Activated T-helper 17 cell treated with anti-CD3 and anti-CD28 coated beads, Interleukin-2, amount 50 U/mL, for 72 hours (primary cell): ENCODE data around the gene HDAC3. TPM values are rescaled to one million over a fixed set of nuclear protein-coding genes. Genes with fewer than 3 reads are reported as not detected.
A peak's percentile ranks its signal among the peaks of the same experiment; 100 is the strongest.

Source experiments
- ATAC-seq: fragments of 150-1000 bp; cut with Tn5 transposase; replicated peaks from 2 replicates; pipeline ENCODE4 v1.10.0; 2021; ENCODE audit warnings: mild to moderate bottlenecking, moderate library complexity
- H3K27ac Mint-ChIP-seq: one replicate; pipeline ENCODE4 v1.8.0; 2022; ENCODE audit warnings: mixed read lengths
- H3K27me3 Mint-ChIP-seq: one replicate; pipeline ENCODE4 v1.8.0; 2022; ENCODE audit warnings: mixed read lengths
- H3K36me3 Mint-ChIP-seq: one replicate; pipeline ENCODE4 v1.8.0; 2022; ENCODE audit warnings: low read depth, mild to moderate bottlenecking, mixed read lengths
- H3K4me1 Mint-ChIP-seq: one replicate; pipeline ENCODE4 v1.8.0; 2022; ENCODE audit warnings: mixed read lengths
- H3K4me3 Mint-ChIP-seq: one replicate; pipeline ENCODE4 v1.8.0; 2022; ENCODE audit warnings: mild to moderate bottlenecking, mixed read lengths
- H3K9me3 Mint-ChIP-seq: one replicate; pipeline ENCODE4 v1.8.0; 2022; ENCODE audit warnings: mixed read lengths
- total RNA-seq, 2 donors: library from RNA; stranded (reverse); gene quantifications; one replicate each; pipeline ENCODE4 v1.2.3, GENCODE V29; 2022

The HDAC3 gene
- total RNA-seq, 2 donors from 2014 or later: 123 to 174 TPM

GRCh38 chr5:141668601-141669265, 32.1 kb upstream of the HDAC3 start:
- no peak overlapping the region for H3K27ac Mint-ChIP-seq
- no peak for ATAC-seq
- no peaks in the 10 kb centered on the region for H3K9me3 Mint-ChIP-seq
- no peaks in the 10 kb centered on the region for H3K36me3 Mint-ChIP-seq
- H3K27me3 Mint-ChIP-seq: no peaks in the 10 kb centered on the region
- no peak overlapping the region for H3K4me3 Mint-ChIP-seq
- H3K4me1 Mint-ChIP-seq: peaks cover 4% of the 10 kb centered on the region

GRCh38 chr5:141665995-141666940, 29.6 kb upstream of the HDAC3 start:
- Mint-ChIP-seq H3K9me3 (no peaks in the 10 kb centered on the region), H3K27ac (peak overlapping the region; percentile 41), H3K36me3 (no peaks in the 10 kb centered on the region), H3K27me3 (no peaks in the 10 kb centered on the region), H3K4me3 (no peak overlapping the region), H3K4me1 (peaks cover 4% of the 10 kb centered on the region)
- ATAC-seq: no peak

DNA sequence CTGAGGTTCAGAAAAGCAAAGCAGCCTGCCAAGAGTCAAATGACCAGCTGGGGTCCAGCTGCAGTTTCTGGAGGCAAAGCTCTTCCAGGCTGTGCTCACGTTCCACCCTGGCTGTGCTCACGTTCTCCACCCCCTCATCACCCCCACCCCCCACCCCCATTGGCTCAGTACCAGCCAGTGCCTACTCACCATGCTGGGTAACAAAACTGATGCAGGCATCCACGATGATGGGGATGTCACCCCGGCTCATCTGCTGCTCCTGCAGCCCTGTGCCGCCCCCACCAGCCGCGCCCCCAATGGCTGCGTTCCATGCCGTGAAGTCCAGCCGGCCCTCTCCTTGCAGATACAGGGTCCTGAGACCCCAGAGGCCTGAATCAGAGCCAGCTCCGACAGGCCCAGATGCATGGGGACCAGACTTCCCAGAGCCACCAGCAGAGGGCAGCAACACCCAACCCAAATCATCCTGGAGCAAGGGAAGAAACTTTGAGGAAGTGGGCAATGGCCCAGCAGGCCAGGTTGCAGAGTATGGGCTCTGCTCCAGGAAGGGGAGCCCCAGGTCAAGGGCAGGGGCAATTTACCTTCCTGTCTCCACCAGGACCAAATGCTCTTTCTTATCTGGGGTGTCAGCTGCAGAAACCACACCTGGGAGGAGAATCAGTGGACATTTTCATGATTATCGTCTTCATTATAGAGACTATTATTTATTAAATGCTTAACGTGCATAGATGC, 28.2 kb upstream of the HDAC3 start:
- no peaks in the 10 kb centered on the region for H3K9me3 Mint-ChIP-seq
- no peak overlapping the region for H3K27ac Mint-ChIP-seq
- H3K36me3 Mint-ChIP-seq: no peaks in the 10 kb centered on the region
- H3K4me1 Mint-ChIP-seq: peaks cover 4% of the 10 kb centered on the region
- H3K4me3 Mint-ChIP-seq: no peak overlapping the region
- no peaks in the 10 kb centered on the region for H3K27me3 Mint-ChIP-seq
- peak; percentile 93 for ATAC-seq

DNA sequence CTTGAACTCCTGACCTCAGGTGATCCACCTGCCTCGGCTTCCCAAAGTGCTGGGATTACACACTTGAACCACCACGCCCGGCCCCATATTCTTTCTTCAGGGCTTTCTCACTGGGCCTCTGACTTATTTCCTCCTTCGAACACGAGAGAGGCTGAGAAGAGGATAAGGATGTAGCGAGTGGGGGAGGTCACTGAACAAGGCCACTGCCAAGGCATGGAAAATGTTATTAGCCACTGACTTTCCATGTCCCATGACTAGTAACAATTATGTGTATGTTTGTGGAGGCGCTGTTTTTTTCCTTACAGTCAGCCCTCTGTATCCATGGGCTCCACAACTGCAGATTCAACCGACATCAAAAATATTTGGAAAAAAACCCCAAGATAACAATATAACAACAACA, 26.9 kb upstream of the HDAC3 start:
- Mint-ChIP-seq H3K27me3 (no peaks in the 10 kb centered on the region), H3K27ac (no peak overlapping the region), H3K9me3 (no peaks in the 10 kb centered on the region), H3K4me3 (no peak overlapping the region), H3K36me3 (no peaks in the 10 kb centered on the region), H3K4me1 (peaks cover 4% of the 10 kb centered on the region)
- no peak for ATAC-seq

GRCh38 chr5:141662028-141662427, 25.4 kb upstream of the HDAC3 start:
- Mint-ChIP-seq H3K36me3 (peaks cover 5% of the 10 kb centered on the region), H3K9me3 (peaks cover 2% of the 10 kb centered on the region), H3K27me3 (no peaks in the 10 kb centered on the region), H3K4me3 (no peak overlapping the region), H3K4me1 (peaks cover 18% of the 10 kb centered on the region), H3K27ac (no peak overlapping the region)
- ATAC-seq: no peak

DNA sequence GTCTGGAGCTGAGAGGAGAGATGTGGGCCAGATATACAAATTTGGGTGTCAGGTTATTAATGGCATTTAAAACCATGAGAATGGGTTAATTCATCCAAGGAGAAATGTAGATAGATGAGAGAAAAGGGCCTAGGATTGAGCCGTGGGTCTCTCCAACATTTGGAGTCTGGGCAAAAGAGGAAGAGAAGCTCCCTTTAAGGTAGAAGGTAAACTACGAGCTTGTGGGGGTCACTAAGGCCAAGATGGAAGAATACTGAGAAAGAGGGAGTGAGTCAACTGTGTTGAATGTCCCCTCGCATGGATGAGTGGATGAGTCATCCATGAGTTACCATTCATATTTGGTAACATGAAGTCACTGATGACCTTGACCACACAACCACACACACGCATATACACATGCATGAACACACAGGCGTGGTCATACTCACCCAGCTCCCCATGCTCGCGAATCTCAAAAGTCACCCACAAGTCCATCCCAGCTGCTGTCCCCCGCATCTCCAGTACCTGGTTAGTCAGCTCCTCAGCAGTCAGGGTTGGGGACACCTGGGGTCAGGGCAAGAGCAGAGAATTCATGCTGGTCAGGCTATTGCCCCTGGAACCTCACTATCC, 21.4 kb upstream of the HDAC3 start:
- ATAC-seq: peak; percentile 93
- Mint-ChIP-seq H3K4me3 (no peak overlapping the region), H3K9me3 (peaks cover 3% of the 10 kb centered on the region), H3K4me1 (peaks cover 15% of the 10 kb centered on the region), H3K27ac (peak overlapping the region; percentile 45), H3K36me3 (peaks cover 5% of the 10 kb centered on the region), H3K27me3 (no peaks in the 10 kb centered on the region)

DNA sequence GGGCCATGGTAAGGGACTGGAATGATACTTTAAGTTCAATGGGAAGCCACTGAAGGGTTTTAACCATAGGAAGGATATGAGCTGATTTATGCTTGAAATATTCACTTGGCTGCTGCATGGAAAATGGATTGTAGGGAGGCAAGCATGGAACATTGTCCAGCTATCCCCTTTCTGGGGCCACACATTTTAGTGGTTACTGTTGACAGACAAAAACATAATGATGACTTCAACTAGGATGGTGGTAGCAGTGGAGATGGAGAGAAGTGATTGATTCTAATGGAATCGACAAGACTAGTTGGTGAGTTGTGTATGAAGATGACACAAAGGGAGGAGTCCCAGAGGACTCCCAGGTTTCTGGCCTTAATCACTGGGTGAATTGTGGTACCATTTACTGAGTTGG, 20.8 kb upstream of the HDAC3 start:
- Mint-ChIP-seq H3K4me3 (no peak overlapping the region), H3K27me3 (no peaks in the 10 kb centered on the region), H3K36me3 (peaks cover 5% of the 10 kb centered on the region), H3K27ac (peak overlapping the region; percentile 45), H3K4me1 (peaks cover 18% of the 10 kb centered on the region), H3K9me3 (peaks cover 3% of the 10 kb centered on the region)
- ATAC-seq: no peak

DNA sequence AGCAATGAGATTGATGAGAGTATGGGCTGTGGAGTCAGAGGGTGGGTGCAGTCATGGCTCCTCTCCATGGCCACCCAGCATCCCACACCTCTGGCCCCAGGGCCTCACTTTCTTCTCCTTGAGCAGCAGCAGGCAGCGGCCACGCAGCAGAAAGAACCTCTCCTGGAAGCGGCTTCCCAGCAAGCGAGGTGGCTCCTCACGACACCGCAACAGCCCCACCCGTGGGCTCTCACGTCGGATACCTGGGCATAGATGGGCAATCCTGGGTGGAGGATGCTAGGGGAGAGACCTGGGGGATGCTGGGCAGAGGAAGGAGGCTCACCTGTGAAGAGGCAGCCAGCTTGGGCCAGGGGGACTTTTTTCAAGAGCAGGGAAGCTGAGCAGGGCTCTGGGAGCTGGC, 19.7 kb upstream of the HDAC3 start:
- Mint-ChIP-seq H3K4me3 (no peak overlapping the region), H3K4me1 (peaks cover 25% of the 10 kb centered on the region), H3K9me3 (peaks cover 3% of the 10 kb centered on the region), H3K36me3 (peaks cover 5% of the 10 kb centered on the region), H3K27ac (no peak overlapping the region), H3K27me3 (no peaks in the 10 kb centered on the region)
- ATAC-seq: no peak

DNA sequence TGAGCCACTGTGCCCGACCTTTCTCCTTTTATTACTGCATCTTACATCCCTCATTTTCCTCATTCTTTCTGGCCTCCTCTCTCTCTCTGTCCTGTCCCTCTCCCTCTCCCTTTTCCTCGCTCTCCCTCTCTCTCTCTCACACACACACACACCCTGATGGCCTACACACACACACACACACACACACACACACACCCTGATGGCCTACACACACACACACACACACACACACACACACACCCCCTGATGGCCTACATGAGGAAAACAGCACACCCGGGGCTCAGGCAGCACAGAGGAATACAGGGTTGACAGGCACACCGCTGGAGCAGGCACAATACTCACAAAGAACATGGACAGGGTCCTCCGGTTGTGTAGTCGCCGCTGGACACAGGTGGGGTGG, 18.4 kb upstream of the HDAC3 start:
- peaks cover 28% of the 10 kb centered on the region for H3K4me1 Mint-ChIP-seq
- H3K27me3 Mint-ChIP-seq: no peaks in the 10 kb centered on the region
- no peak overlapping the region for H3K27ac Mint-ChIP-seq
- no peak for ATAC-seq
- peaks cover 5% of the 10 kb centered on the region for H3K36me3 Mint-ChIP-seq
- peaks cover 3% of the 10 kb centered on the region for H3K9me3 Mint-ChIP-seq
- H3K4me3 Mint-ChIP-seq: no peak overlapping the region

GRCh38 chr5:141654298-141654697, 17.6 kb upstream of the HDAC3 start:
- Mint-ChIP-seq H3K36me3 (peaks cover 6% of the 10 kb centered on the region), H3K27me3 (no peaks in the 10 kb centered on the region), H3K4me1 (peaks cover 33% of the 10 kb centered on the region), H3K9me3 (peaks cover 3% of the 10 kb centered on the region), H3K4me3 (no peak overlapping the region), H3K27ac (no peak overlapping the region)
- ATAC-seq: no peak

GRCh38 chr5:141651728-141652105, 15.1 kb upstream of the HDAC3 start:
- ATAC-seq: no peak
- H3K9me3 Mint-ChIP-seq: no peaks in the 10 kb centered on the region
- peak overlapping the region; percentile 83 for H3K4me3 Mint-ChIP-seq
- peak overlapping the region; percentile 92 for H3K27ac Mint-ChIP-seq
- peaks cover 16% of the 10 kb centered on the region for H3K36me3 Mint-ChIP-seq
- H3K27me3 Mint-ChIP-seq: no peaks in the 10 kb centered on the region
- peaks cover 20% of the 10 kb centered on the region for H3K4me1 Mint-ChIP-seq

DNA sequence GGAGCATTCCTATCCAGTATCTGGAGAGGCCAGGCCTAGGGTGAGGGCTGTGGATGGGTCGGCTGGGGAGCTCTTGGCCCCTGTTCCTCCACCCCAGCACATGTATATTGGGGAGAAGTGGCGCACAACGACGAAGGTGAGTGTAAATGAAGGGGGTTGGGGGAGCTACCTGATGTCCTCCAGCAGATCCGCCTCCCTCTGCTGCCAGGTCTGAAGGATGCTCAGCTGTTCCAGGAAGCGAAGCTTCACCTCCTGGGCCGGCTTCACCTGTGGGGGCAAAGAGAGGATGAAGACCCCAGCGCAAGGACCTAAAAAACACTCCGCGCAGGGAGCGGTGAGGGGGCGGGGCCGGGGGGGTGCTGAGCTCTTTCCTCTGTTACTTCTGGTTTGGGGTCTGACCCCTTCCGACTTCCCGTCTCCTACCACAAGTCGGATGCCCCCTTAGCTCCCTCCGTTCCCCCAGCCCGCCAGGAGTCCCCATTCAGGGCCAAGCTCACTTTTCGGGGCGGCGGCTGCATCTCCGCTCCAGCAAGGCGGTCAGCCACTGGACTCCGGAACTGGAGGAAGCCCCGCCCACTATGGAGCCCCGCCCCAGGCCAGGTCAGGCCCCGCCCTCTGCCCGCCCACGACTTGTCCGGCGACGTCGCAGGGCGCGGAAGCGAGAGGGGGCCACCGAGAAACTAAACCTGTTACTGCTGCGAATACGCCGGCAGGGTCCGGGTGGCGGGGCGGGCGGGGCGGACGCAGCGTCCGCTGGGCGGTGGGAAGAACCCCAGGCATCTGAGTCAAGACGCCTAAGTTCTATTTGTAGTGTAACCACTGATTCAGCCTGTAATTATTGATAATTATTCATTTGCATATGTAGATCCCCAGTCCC, 14.4 kb upstream of the HDAC3 start, which contains the start of gene FCHSD1:
FCHSD1 (minus strand) TSS at position 568 of the 877 bp plus-strand sequence; CDS start at position 518, 50 bp downstream.
- Mint-ChIP-seq H3K27ac (peak within 1 kb of the TSS; percentile 92), H3K36me3 (peaks cover 23% of the 10 kb centered on the region), H3K4me3 (peak within 1 kb of the TSS; percentile 83), H3K9me3 (no peaks in the 10 kb centered on the region), H3K4me1 (peaks cover 21% of the 10 kb centered on the region), H3K27me3 (no peaks in the 10 kb centered on the region)
- peak; percentile 97 for ATAC-seq

DNA sequence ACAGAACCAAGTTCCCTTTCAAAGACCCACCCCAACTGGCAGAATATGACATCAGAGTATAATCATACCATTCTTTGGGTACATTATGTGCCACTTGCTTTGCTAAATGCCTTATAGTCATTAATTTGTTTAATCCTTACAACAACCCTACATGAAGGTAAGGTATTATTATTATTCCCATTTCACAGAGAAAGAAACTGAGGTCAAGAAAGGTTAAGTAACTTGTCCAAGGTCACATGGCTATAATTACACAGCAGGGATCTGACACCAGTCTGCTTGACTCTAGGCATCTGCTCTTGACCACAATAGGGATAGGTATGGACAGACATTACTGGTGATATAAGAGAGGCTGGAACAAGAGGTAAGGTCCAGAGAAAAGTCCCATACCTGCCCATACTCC, 13.3 kb upstream of the HDAC3 start:
- ATAC-seq: no peak
- H3K4me3 Mint-ChIP-seq: peak overlapping the region; percentile 83
- peaks cover 30% of the 10 kb centered on the region for H3K36me3 Mint-ChIP-seq
- no peaks in the 10 kb centered on the region for H3K9me3 Mint-ChIP-seq
- peak overlapping the region; percentile 92 for H3K27ac Mint-ChIP-seq
- H3K27me3 Mint-ChIP-seq: no peaks in the 10 kb centered on the region
- peaks cover 23% of the 10 kb centered on the region for H3K4me1 Mint-ChIP-seq
